ENCODE measurements around the gene AACS. TPM values are rescaled to one million over a fixed set of nuclear protein-coding genes. Genes with fewer than 3 reads are reported as not detected.

The AACS gene
- total and polyA plus RNA-seq, 2 experiments from 2014 or later: 32.2 to 36.8 TPM

- Histone ChIP-seq H3K4me3 (no peak overlapping the region), H3K27ac (no peak overlapping the region), H3K4me1 (ENCODE audit: low read depth) (peaks cover 8% of the 10 kb centered on the region), H3K9me3 (ENCODE audit: low read depth) (no peaks in the 10 kb centered on the region), H3K36me3 (no peaks in the 10 kb centered on the region), H3K27me3 (peaks cover 25% of the 10 kb centered on the region)
- TF ChIP-seq, protein P1, sequence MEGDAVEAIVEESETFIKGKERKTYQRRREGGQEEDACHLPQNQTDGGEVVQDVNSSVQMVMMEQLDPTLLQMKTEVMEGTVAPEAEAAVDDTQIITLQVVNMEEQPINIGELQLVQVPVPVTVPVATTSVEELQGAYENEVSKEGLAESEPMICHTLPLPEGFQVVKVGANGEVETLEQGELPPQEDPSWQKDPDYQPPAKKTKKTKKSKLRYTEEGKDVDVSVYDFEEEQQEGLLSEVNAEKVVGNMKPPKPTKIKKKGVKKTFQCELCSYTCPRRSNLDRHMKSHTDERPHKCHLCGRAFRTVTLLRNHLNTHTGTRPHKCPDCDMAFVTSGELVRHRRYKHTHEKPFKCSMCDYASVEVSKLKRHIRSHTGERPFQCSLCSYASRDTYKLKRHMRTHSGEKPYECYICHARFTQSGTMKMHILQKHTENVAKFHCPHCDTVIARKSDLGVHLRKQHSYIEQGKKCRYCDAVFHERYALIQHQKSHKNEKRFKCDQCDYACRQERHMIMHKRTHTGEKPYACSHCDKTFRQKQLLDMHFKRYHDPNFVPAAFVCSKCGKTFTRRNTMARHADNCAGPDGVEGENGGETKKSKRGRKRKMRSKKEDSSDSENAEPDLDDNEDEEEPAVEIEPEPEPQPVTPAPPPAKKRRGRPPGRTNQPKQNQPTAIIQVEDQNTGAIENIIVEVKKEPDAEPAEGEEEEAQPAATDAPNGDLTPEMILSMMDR (IDR thresholded peaks at IDR 0.05; ENCODE audit: low read depth, low read length): no peak
- DNase-seq (ENCODE audit: low read depth in 1 of 2, low spot score in 1 of 2): no peak
Measured at GRCh38 chr12:125192690-125193221, 127.5 kb downstream of the AACS start.

Other genes with a start within 250 kb of the AACS start
- 37.7 and 37.9 TPM in 2 replicates for gene SCARB1, start 201.6 kb upstream of the AACS start, total RNA-seq
- 42.5 and 46.3 TPM in 2 replicates for gene SCARB1, start 201.6 kb upstream of the AACS start, polyA plus RNA-seq
- gene UBC, start 150.8 kb upstream of the AACS start, total RNA-seq: 831 and 1,139 TPM in 2 replicates
- 897 and 1,281 TPM in 2 replicates for gene UBC, start 150.8 kb upstream of the AACS start, polyA plus RNA-seq
- gene DHX37, start 76.3 kb upstream of the AACS start, total RNA-seq: 12.9 and 13.2 TPM in 2 replicates
- 4.8 and 6.0 TPM in 2 replicates for gene DHX37, start 76.3 kb upstream of the AACS start, polyA plus RNA-seq
- gene BRI3BP, start 71.8 kb upstream of the AACS start, total RNA-seq: 3.5 and 7.5 TPM in 2 replicates
- gene BRI3BP, start 71.8 kb upstream of the AACS start, polyA plus RNA-seq: 2.5 and 4.3 TPM in 2 replicates
- 2.4 and 2.9 TPM in 2 replicates for gene TMEM132B, start 121.0 kb downstream of the AACS start, total RNA-seq
- 2.0 and 2.6 TPM in 2 replicates for gene TMEM132B, start 121.0 kb downstream of the AACS start, polyA plus RNA-seq

All from cardiac muscle cell (in vitro differentiated cells and primary cell).